H1 (cell line): ENCODE measurements around the gene RFT1. TPM values are rescaled to one million over a fixed set of nuclear protein-coding genes. Genes with fewer than 3 reads are reported as not detected.
A peak's percentile ranks its signal among the peaks of the same experiment; 100 is the strongest.

Experiments used
- CTCF ChIA-PET: fragments of 300-600 bp; sonication (Branson Sonifier 250); formaldehyde crosslinking; loops from one replicate; lab custom pipeline; 2021; ENCODE audit not compliant: partially characterized antibody; lab: Charles Lee
- POLR2A ChIA-PET: fragments of 300-600 bp; sonication (Branson Sonifier 250); formaldehyde crosslinking; loops from one replicate; lab custom pipeline; 2021; ENCODE audit warnings: inconsistent platforms; ENCODE audit not compliant: partially characterized antibody; lab: Charles Lee
- DNase-seq, 2 experiments: peaks; one replicate each; pipeline versions ENCODE4 v3.0.0 to v3.0.0-alpha.2; 2010 to 2022; ENCODE audit warnings: low spot score in 2 of 2, low read depth in 1 of 2, mixed read lengths in 1 of 2
- FAIRE-seq: peaks from 2 replicates; lab custom pipeline; 2011; peaks lifted over from hg19 to GRCh38; lab: Jason Lieb, UNC
- H2AFZ ChIP-seq: 2 replicates; pipeline ENCODE4 v1.8.1; 2012; ENCODE audit warnings: low read length, inconsistent platforms
- H2AK5ac ChIP-seq: 2 replicates; pipeline ENCODE4 v1.6.1; 2013; ENCODE audit warnings: low read depth, low read length
- H2BK120ac ChIP-seq: replicated peaks from 2 replicates; pipeline ENCODE3; 2013; ENCODE audit warnings: low read depth, low read length, inconsistent platforms
- H2BK12ac ChIP-seq: 2 replicates; pipeline ENCODE4 v1.6.1; 2013; ENCODE audit warnings: low read depth, low read length
- H2BK15ac ChIP-seq: 2 replicates; pipeline ENCODE4 v1.6.1; 2013; ENCODE audit warnings: low read length
- H2BK20ac ChIP-seq: 2 replicates; pipeline ENCODE4 v1.6.1; 2013; ENCODE audit warnings: low read length
- H2BK5ac ChIP-seq: 2 replicates; pipeline ENCODE4 v1.6.1; 2013; ENCODE audit warnings: low read depth, low read length
- H3K14ac ChIP-seq: 2 replicates; pipeline ENCODE4 v1.6.1; 2013; ENCODE audit warnings: inconsistent platforms; ENCODE audit not compliant: insufficient read length
- H3K18ac ChIP-seq: 2 replicates; pipeline ENCODE4 v1.6.1; 2013; ENCODE audit warnings: low read length; ENCODE audit errors: extremely low read depth
- H3K23ac ChIP-seq: 2 replicates; pipeline ENCODE4 v1.6.1; 2013; ENCODE audit warnings: inconsistent platforms; ENCODE audit not compliant: insufficient read length
- H3K23me2 ChIP-seq: 2 replicates; pipeline ENCODE4 v1.6.1; 2013; ENCODE audit warnings: low read depth, low read length
- H3K27ac ChIP-seq: 2 replicates; pipeline ENCODE4 v1.6.1; 2011; ENCODE audit warnings: low read depth, low read length, inconsistent platforms
- H3K27me3 ChIP-seq, 4 experiments: replicated peaks in 1 of 4; 1 replicate in 1 of 4; 2 replicates in 3 of 4; pipeline versions ENCODE4 v1.6.1 to v1.8.1; 2011 to 2013; ENCODE audit warnings: low read length in 3 of 4, mild to moderate bottlenecking in 3 of 4, inconsistent platforms in 2 of 4, mixed read lengths in 2 of 4, moderate library complexity in 1 of 4; ENCODE audit not compliant: control insufficient read depth in 3 of 4, insufficient read depth in 3 of 4; ENCODE audit errors: extremely low read depth in 1 of 4
- H3K36me3 ChIP-seq, 4 experiments: 2 replicates each; pipeline versions ENCODE4 v1.6.1 to v1.8.1; 2011 to 2013; ENCODE audit warnings: mild to moderate bottlenecking in 4 of 4, low read length in 3 of 4, moderate library complexity in 2 of 4, control low read depth in 1 of 4, inconsistent platforms in 1 of 4; ENCODE audit not compliant: insufficient read depth in 4 of 4, control insufficient read depth in 2 of 4
- H3K4ac ChIP-seq: replicated peaks from 2 replicates; pipeline ENCODE3; 2013; ENCODE audit warnings: low read length, low read depth, mixed read lengths, inconsistent platforms; ENCODE audit not compliant: insufficient read length
- H3K4me1 ChIP-seq, 4 experiments: replicated peaks in 1 of 4; 1 replicate in 1 of 4; 2 replicates in 3 of 4; pipeline versions ENCODE4 v1.6.1 to v1.8.1; 2011 to 2013; ENCODE audit warnings: low read length in 3 of 4, inconsistent platforms in 2 of 4, mixed read lengths in 1 of 4; ENCODE audit not compliant: insufficient read depth in 4 of 4, control insufficient read depth in 3 of 4
- H3K4me2 ChIP-seq, 2 experiments: 2 replicates each; pipeline versions ENCODE4 v1.6.1 to v1.8.1; 2011 to 2013; ENCODE audit warnings: low read depth in 2 of 2, low read length in 2 of 2, control low read depth in 1 of 2, inconsistent platforms in 1 of 2, mild to moderate bottlenecking in 1 of 2; ENCODE audit not compliant: insufficient read depth in 1 of 2
- H3K4me3 ChIP-seq, 4 experiments: fragments of 200-600, 300-600 bp in 1 of 4; sonication (generic), shearing (Covaris generic), sonication (Bioruptor Twin) in 1 of 4; 2 replicates each; pipeline versions ENCODE4 v1.5.1 to v1.8.1; 2011 to 2016; ENCODE audit warnings: low read length in 4 of 4, low read depth in 3 of 4, control low read depth in 2 of 4, inconsistent platforms in 2 of 4, mild to moderate bottlenecking in 2 of 4, mixed read lengths in 1 of 4, moderate library complexity in 1 of 4; ENCODE audit not compliant: insufficient read depth in 2 of 4; ENCODE audit errors: extremely low read depth in 1 of 4
- H3K56ac ChIP-seq: replicated peaks from 2 replicates; pipeline ENCODE3; 2013; ENCODE audit warnings: low read depth, mild to moderate bottlenecking, mixed read lengths, low read length, inconsistent platforms; ENCODE audit not compliant: insufficient read length
- H3K79me1 ChIP-seq: 2 replicates; pipeline ENCODE4 v1.6.1; 2013; ENCODE audit warnings: low read depth, low read length, control low read depth
- H3K79me2 ChIP-seq, 2 experiments: 2 replicates each; pipeline versions ENCODE4 v1.6.1 to v1.8.1; 2012 to 2013; ENCODE audit warnings: low read length in 2 of 2, mild to moderate bottlenecking in 2 of 2, inconsistent platforms in 1 of 2; ENCODE audit not compliant: insufficient read depth in 2 of 2, control insufficient read depth in 1 of 2
- H3K9ac ChIP-seq, 4 experiments: replicated peaks in 1 of 4; 1 replicate in 1 of 4; 2 replicates in 3 of 4; pipeline versions ENCODE4 v1.6.1 to v1.8.1; 2011 to 2013; ENCODE audit warnings: low read depth in 3 of 4, low read length in 3 of 4, control low read depth in 2 of 4, mild to moderate bottlenecking in 2 of 4, moderate library complexity in 2 of 4, inconsistent platforms in 1 of 4; ENCODE audit errors: extremely low read depth in 1 of 4
- H3K9me3 ChIP-seq, 2 experiments: 2 replicates each; pipeline versions ENCODE4 v1.6.1 to v1.8.1; 2012 to 2013; ENCODE audit warnings: mild to moderate bottlenecking in 2 of 2, moderate library complexity in 2 of 2, control low read depth in 1 of 2, inconsistent platforms in 1 of 2, low read depth in 1 of 2, low read length in 1 of 2, mixed read lengths in 1 of 2; ENCODE audit not compliant: insufficient read depth in 2 of 2
- H4K20me1 ChIP-seq, 2 experiments: replicated peaks in 1 of 2; 2 replicates each; pipeline versions ENCODE3 to v1.8.1; 2011 to 2013; ENCODE audit warnings: inconsistent platforms in 2 of 2, low read length in 2 of 2, mild to moderate bottlenecking in 1 of 2; ENCODE audit not compliant: insufficient read depth in 2 of 2, control insufficient read depth in 1 of 2
- H4K5ac ChIP-seq: 2 replicates; pipeline ENCODE4 v1.6.1; 2013; ENCODE audit warnings: low read length, low read depth, mixed read lengths, inconsistent platforms; ENCODE audit not compliant: insufficient read length
- H4K8ac ChIP-seq: 2 replicates; pipeline ENCODE4 v1.8.0; 2013; ENCODE audit warnings: mild to moderate bottlenecking, moderate library complexity, low read length, inconsistent platforms; ENCODE audit not compliant: insufficient read depth; ENCODE audit errors: extremely low read depth
- H4K91ac ChIP-seq: replicated peaks from 2 replicates; pipeline ENCODE3; 2013; ENCODE audit warnings: low read length, mixed read lengths, inconsistent platforms; ENCODE audit not compliant: insufficient read length
- BACH1 ChIP-seq: IDR thresholded peaks from 2 replicates; pipeline ENCODE4 v1.6.1; 2012; ENCODE audit warnings: low read length, improper control_type of control experiment
- BCL11A ChIP-seq, 2 experiments: IDR thresholded peaks; one replicate each; pipeline ENCODE4 v1.6.1; 2011; ENCODE audit warnings: low read depth in 2 of 2, low read length in 2 of 2, mild to moderate bottlenecking in 2 of 2
- CBX8 ChIP-seq: fragments of 300-800, 300-1000 bp; sonication (generic); IDR thresholded peaks from 2 replicates; pipeline ENCODE4 v1.7.1; 2016; ENCODE audit warnings: low read depth, low read length, borderline replicate concordance
- EGR1 ChIP-seq: IDR thresholded peaks from 2 replicates; pipeline ENCODE4 v1.6.1; 2011; ENCODE audit warnings: low read depth, low read length, borderline replicate concordance
- JUN ChIP-seq: IDR thresholded peaks from 2 replicates; pipeline ENCODE4 v1.6.1; 2011; ENCODE audit warnings: low read depth, mild to moderate bottlenecking, improper control_type of control experiment, low read length
- PHF8 ChIP-seq: fragments of 200-600 bp; sonication (generic); conservative IDR thresholded peaks from 2 replicates; pipeline ENCODE4 v1.7.1; 2012; ENCODE audit warnings: low read depth, mild to moderate bottlenecking, inconsistent platforms, low read length, moderate library complexity
- POLR2A ChIP-seq, 2 experiments: IDR thresholded peaks; 1 replicate in 1 of 2; 2 replicates in 1 of 2; pipeline ENCODE4 v1.6.1; 2011; ENCODE audit warnings: low read depth in 2 of 2, low read length in 2 of 2, mild to moderate bottlenecking in 2 of 2; ENCODE audit errors: control extremely low read depth in 1 of 2
- SIN3A ChIP-seq, 2 experiments: IDR thresholded peaks in 1 of 2; conservative IDR thresholded peaks in 1 of 2; 2 replicates each; pipeline ENCODE4 v1.6.1; 2011 to 2012; ENCODE audit warnings: low read length in 2 of 2, improper control_type of control experiment in 1 of 2, low read depth in 1 of 2, mild to moderate bottlenecking in 1 of 2
- SIX5 ChIP-seq: IDR thresholded peaks from 2 replicates; pipeline ENCODE4 v1.6.1; 2011; ENCODE audit warnings: mild to moderate bottlenecking, low read depth, low read length
- SP1 ChIP-seq: IDR thresholded peaks from 2 replicates; pipeline ENCODE4 v1.6.1; 2011; ENCODE audit warnings: low read depth, low read length
- WGBS, 2 experiments: shearing (Covaris generic) in 1 of 2; methylation state at CpG; one replicate each; pipeline versions ENCODE4 v1.1.6 to v1.1.7; 2013 to 2015; ENCODE audit warnings: low lambda C conversion rate in 2 of 2, mixed read lengths in 2 of 2, inconsistent platforms in 1 of 2, low coverage in 1 of 2, missing lambda C conversion rate in 1 of 2; ENCODE audit not compliant: insufficient replicate concordance in 2 of 2, insufficient coverage in 1 of 2, insufficient read length in 1 of 2; ENCODE audit errors: extremely low coverage in 1 of 2, missing lambda C conversion rate in 1 of 2; 5-methylcytosine and 5-hydroxymethylcytosine counted together
- polyA plus RNA-seq, 7 experiments: library from polyadenylated mRNA; depleted of rRNA in 3 of 7; stranded (reverse) in 5 of 7; unstranded in 2 of 7; fragments of >200 nt in 5 of 7; fragments of 200-250 nt in 2 of 7; gene quantifications; 1 replicate in 5 of 7; 2 replicates in 1 of 7; 4 replicates in 1 of 7; pipeline versions ENCODE4 v1.2.1 to v1.2.3, GENCODE V29; 2011 to 2013; ENCODE audit warnings: missing spikeins in 2 of 7, mixed read lengths in 2 of 7
- total RNA-seq: library from RNA; stranded (reverse); fragmentation: NEBNext Ultra II Directional; extraction: Animal tissue kit (Norgen Biotek cat#: 25700); gene quantifications from 2 replicates; pipeline ENCODE4 v1.2.1, GENCODE V29; 2021
- TF ChIP-seq, protein P1 (sequence below), 3 experiments: IDR thresholded peaks; 1 replicate in 2 of 3; 2 replicates in 1 of 3; pipeline versions ENCODE4 v1.5.1 to v1.6.1; 2011; ENCODE audit warnings: low read length in 3 of 3, mild to moderate bottlenecking in 3 of 3, inconsistent platforms in 2 of 3, low read depth in 1 of 3, moderate library complexity in 1 of 3; ENCODE audit not compliant: insufficient read depth in 1 of 3; ENCODE audit errors: control extremely low read depth in 1 of 3

RFT1 gene
- total and polyA plus RNA-seq, 2 of the 8 experiments (the other 6 are each of a cell fraction or from before 2014, with no cell fraction given) = 27.7 to 42.4 TPM

DNA sequence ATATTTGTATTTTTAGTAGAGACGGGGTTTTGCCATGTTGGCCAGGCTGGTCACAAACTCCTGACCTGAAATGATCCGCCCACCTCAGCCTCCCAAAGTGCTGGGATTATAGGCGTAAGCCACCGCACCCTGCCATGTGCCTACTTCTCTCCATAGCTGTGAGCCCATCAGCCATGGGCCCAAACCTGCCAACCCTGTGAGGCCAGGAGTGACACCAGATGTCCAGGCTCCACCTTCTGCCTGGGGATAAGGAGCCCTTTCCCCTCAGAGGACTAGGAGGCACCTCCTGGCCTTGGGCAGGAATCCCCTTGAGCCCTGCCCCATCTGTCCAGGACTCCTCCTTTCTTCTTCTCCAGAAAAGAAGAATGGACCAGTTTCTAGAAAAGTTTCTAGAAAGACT is 14.2 kb upstream of the RFT1 start:
- H3K56ac ChIP-seq = no peak overlapping the region
- no peak overlapping the region for H3K23ac ChIP-seq
- no peak overlapping the region for H2BK15ac ChIP-seq
- H3K79me1 ChIP-seq = no peaks in the 10 kb centered on the region; the same call in 1 of the 2 replicates
- H4K5ac ChIP-seq = no peak overlapping the region
- FAIRE-seq (no peak), DNase-seq (no peak)
- 79% methylated on average over 4 of the region's 4 CpGs; no CpG with 5 or more reads in 1 of the 2 experiments for WGBS, 2 experiments
- H3K9me3 ChIP-seq = no peaks in the 10 kb centered on the region
- no peak overlapping the region for H3K14ac ChIP-seq
- peaks cover 0 to 4% of the 10 kb centered on the region in 2 experiments for H4K20me1 ChIP-seq
- H2AK5ac ChIP-seq = no peak overlapping the region
- no peak overlapping the region for H3K18ac ChIP-seq
- no peak overlapping the region for H3K4me2 ChIP-seq
- no peaks in the 10 kb centered on the region for H3K79me2 ChIP-seq
- H2AFZ ChIP-seq = no peak overlapping the region
- H3K9ac ChIP-seq = no peak overlapping the region
- ChIA-PET POLR2A (interaction anchor here (1.1 to 1.8 kb wide), 3 partner anchors 12 to 15 kb away, joined by 3 to 4 read pairs (median 3); no protein-coding TSS in a partner anchor), CTCF (interaction anchor here (1.2 to 2.2 kb wide), 6 partner anchors 10 to 51 kb away, joined by 3 to 9 read pairs (median 6); no protein-coding TSS in a partner anchor)
- H4K91ac ChIP-seq = no peak overlapping the region
- no peak overlapping the region for H2BK12ac ChIP-seq
- no peaks in the 10 kb centered on the region for H3K23me2 ChIP-seq
- H3K4me3 ChIP-seq = no peak overlapping the region
- 0 out of 2 replicates have a peak overlapping the region, but pooled peaks have one; percentile 9 for H4K8ac ChIP-seq
- no peak overlapping the region for H3K27ac ChIP-seq
- H3K36me3 ChIP-seq = no peaks in the 10 kb centered on the region; a peak in 1 of 8 replicates
- no peak overlapping the region for H2BK20ac ChIP-seq
- H3K4ac ChIP-seq = no peak overlapping the region
- H2BK120ac ChIP-seq = no peak overlapping the region
- no peak overlapping the region for H2BK5ac ChIP-seq
- no peaks in the 10 kb centered on the region; a peak in 1 of 7 replicates for H3K4me1 ChIP-seq
- H3K27me3 ChIP-seq = no peaks in the 10 kb centered on the region
- TF ChIP-seq, protein P1, sequence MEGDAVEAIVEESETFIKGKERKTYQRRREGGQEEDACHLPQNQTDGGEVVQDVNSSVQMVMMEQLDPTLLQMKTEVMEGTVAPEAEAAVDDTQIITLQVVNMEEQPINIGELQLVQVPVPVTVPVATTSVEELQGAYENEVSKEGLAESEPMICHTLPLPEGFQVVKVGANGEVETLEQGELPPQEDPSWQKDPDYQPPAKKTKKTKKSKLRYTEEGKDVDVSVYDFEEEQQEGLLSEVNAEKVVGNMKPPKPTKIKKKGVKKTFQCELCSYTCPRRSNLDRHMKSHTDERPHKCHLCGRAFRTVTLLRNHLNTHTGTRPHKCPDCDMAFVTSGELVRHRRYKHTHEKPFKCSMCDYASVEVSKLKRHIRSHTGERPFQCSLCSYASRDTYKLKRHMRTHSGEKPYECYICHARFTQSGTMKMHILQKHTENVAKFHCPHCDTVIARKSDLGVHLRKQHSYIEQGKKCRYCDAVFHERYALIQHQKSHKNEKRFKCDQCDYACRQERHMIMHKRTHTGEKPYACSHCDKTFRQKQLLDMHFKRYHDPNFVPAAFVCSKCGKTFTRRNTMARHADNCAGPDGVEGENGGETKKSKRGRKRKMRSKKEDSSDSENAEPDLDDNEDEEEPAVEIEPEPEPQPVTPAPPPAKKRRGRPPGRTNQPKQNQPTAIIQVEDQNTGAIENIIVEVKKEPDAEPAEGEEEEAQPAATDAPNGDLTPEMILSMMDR (IDR thresholded peaks at IDR 0.05; ENCODE audit: control extremely low read depth in 1 of 3, insufficient read depth in 1 of 3, low read depth in 1 of 3, low read length in 3 of 3) = no peak
- no peak for TF ChIP-seq PHF8
- no peak for TF ChIP-seq CBX8
- no peak for TF ChIP-seq BCL11A (IDR thresholded peaks at IDR 0.05; ENCODE audit: low read depth in 2 of 2, low read length in 2 of 2)
- no peak for TF ChIP-seq SIN3A (conservative IDR thresholded peaks at IDR 0.05 in 1 of 2, IDR thresholded peaks at IDR 0.05 in 1 of 2; ENCODE audit: low read depth in 1 of 2, low read length in 2 of 2)
- no peak for TF ChIP-seq JUN
- no peak for TF ChIP-seq POLR2A (IDR thresholded peaks at IDR 0.05; ENCODE audit: control extremely low read depth in 1 of 2, low read depth in 2 of 2, low read length in 2 of 2)
- TF ChIP-seq SP1 = no peak
- no peak for TF ChIP-seq EGR1
- TF ChIP-seq SIX5 = no peak
- TF ChIP-seq BACH1 = no peak
